SK-N-SH treated with all-trans-retinoic acid at 6 μM for 48 hours (cell line): ENCODE measurements around the gene CEACAM16.

Source experiments
- ARNTL ChIP-seq: fragments of 450-650 bp; formaldehyde crosslinking; IDR thresholded peaks from 2 replicates; pipeline ENCODE4 v1.5.0; 2020; ENCODE audit warnings: low read depth, mild to moderate bottlenecking, moderate library complexity, borderline replicate concordance
- ISL1 ChIP-seq: fragments of 250-450 bp; sonication (Bioruptor Pico); IDR thresholded peaks from 2 replicates; pipeline ENCODE4 v2.1.2; 2022; ENCODE audit warnings: mild to moderate bottlenecking, moderate library complexity
- RARB ChIP-seq: fragments of 250-450 bp; sonication (Bioruptor Pico); IDR thresholded peaks from 2 replicates; pipeline ENCODE4 v1.8.0; 2021; ENCODE audit warnings: mild to moderate bottlenecking, moderate library complexity
- ZC3H10 ChIP-seq: fragments of 250-450 bp; sonication (Bioruptor Pico); IDR thresholded peaks from 2 replicates; pipeline ENCODE4 v1.5.1; 2021; ENCODE audit warnings: mild to moderate bottlenecking, moderate library complexity
- ZFP3 ChIP-seq: fragments of 250-450 bp; sonication (Bioruptor Pico); IDR thresholded peaks from 2 replicates; pipeline ENCODE4 v1.5.0; 2020; ENCODE audit warnings: mild to moderate bottlenecking, moderate library complexity
- ZNF70 ChIP-seq: fragments of 450-650 bp; formaldehyde crosslinking; IDR thresholded peaks from 2 replicates; pipeline ENCODE4 v1.5.0; 2020; ENCODE audit warnings: mild to moderate bottlenecking, moderate library complexity
- ZNF8 ChIP-seq: fragments of 450-650 bp; formaldehyde crosslinking; IDR thresholded peaks from 2 replicates; pipeline ENCODE4 v1.5.0; 2020; ENCODE audit warnings: mild to moderate bottlenecking, moderate library complexity
- TF ChIP-seq, protein P1 (sequence below): fragments of 250-450 bp; sonication (Bioruptor Pico); IDR thresholded peaks from 2 replicates; pipeline ENCODE4 v1.5.0; 2020; ENCODE audit warnings: mild to moderate bottlenecking, moderate library complexity
- TF ChIP-seq, protein P2 (sequence below): fragments of 250-450 bp; sonication (Bioruptor Pico); IDR thresholded peaks from 2 replicates; pipeline ENCODE4 v1.5.1; 2020; ENCODE audit warnings: low read depth, mild to moderate bottlenecking, moderate library complexity
- TF ChIP-seq, protein P3 (sequence below): fragments of 250-450 bp; sonication (Bioruptor Pico); IDR thresholded peaks from 2 replicates; pipeline ENCODE4 v1.8.0; 2020; ENCODE audit warnings: mild to moderate bottlenecking, moderate library complexity, borderline replicate concordance
- TF ChIP-seq, protein P4 (sequence below): fragments of 250-450 bp; sonication (Bioruptor Pico); IDR thresholded peaks from 2 replicates; pipeline ENCODE4 v1.8.0; 2021; ENCODE audit warnings: low read depth, mild to moderate bottlenecking, moderate library complexity, borderline replicate concordance

DNA sequence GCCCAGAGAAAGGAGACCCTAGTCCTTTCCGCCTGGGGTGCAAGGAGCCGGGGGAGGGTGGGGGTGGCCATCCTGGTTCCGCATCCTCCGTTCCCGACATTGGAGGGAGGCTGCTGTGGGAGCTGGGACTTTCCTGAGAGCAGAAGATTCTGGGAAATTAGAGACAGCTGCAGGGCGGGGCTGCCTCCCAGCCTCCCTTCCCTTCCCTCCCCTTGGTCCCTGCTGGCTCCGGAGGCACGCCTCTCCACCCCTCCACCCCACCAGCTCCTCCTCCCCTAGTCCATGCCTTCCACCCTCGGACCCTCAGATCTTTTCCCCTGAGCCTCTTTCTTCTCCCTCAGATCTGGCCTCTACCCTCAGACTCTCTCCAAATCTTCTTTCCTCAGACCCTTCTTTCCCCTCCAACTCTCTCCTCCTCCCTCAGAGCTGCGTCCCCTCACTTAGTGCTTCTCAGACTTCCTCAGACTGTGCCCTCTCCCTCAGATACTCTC is 46.4 kb downstream of the CEACAM16 start:
- TF ChIP-seq RARB (CRISPR knock-in tag) (no peak), ISL1 (CRISPR knock-in tag) (no peak), ZNF8 (CRISPR knock-in tag) (no peak), ZFP3 (no peak), ARNTL (CRISPR knock-in tag) (no peak), ZC3H10 (CRISPR knock-in tag) (no peak), ZNF70 (no peak)
- TF ChIP-seq, protein P1, sequence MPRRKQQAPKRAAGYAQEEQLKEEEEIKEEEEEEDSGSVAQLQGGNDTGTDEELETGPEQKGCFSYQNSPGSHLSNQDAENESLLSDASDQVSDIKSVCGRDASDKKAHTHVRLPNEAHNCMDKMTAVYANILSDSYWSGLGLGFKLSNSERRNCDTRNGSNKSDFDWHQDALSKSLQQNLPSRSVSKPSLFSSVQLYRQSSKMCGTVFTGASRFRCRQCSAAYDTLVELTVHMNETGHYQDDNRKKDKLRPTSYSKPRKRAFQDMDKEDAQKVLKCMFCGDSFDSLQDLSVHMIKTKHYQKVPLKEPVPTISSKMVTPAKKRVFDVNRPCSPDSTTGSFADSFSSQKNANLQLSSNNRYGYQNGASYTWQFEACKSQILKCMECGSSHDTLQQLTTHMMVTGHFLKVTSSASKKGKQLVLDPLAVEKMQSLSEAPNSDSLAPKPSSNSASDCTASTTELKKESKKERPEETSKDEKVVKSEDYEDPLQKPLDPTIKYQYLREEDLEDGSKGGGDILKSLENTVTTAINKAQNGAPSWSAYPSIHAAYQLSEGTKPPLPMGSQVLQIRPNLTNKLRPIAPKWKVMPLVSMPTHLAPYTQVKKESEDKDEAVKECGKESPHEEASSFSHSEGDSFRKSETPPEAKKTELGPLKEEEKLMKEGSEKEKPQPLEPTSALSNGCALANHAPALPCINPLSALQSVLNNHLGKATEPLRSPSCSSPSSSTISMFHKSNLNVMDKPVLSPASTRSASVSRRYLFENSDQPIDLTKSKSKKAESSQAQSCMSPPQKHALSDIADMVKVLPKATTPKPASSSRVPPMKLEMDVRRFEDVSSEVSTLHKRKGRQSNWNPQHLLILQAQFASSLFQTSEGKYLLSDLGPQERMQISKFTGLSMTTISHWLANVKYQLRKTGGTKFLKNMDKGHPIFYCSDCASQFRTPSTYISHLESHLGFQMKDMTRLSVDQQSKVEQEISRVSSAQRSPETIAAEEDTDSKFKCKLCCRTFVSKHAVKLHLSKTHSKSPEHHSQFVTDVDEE (CRISPR knock-in tag): no peak
- TF ChIP-seq, protein P2, sequence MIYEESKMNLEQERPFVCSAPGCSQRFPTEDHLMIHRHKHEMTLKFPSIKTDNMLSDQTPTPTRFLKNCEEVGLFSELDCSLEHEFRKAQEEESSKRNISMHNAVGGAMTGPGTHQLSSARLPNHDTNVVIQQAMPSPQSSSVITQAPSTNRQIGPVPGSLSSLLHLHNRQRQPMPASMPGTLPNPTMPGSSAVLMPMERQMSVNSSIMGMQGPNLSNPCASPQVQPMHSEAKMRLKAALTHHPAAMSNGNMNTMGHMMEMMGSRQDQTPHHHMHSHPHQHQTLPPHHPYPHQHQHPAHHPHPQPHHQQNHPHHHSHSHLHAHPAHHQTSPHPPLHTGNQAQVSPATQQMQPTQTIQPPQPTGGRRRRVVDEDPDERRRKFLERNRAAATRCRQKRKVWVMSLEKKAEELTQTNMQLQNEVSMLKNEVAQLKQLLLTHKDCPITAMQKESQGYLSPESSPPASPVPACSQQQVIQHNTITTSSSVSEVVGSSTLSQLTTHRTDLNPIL (CRISPR knock-in tag): no peak
- TF ChIP-seq, protein P3, sequence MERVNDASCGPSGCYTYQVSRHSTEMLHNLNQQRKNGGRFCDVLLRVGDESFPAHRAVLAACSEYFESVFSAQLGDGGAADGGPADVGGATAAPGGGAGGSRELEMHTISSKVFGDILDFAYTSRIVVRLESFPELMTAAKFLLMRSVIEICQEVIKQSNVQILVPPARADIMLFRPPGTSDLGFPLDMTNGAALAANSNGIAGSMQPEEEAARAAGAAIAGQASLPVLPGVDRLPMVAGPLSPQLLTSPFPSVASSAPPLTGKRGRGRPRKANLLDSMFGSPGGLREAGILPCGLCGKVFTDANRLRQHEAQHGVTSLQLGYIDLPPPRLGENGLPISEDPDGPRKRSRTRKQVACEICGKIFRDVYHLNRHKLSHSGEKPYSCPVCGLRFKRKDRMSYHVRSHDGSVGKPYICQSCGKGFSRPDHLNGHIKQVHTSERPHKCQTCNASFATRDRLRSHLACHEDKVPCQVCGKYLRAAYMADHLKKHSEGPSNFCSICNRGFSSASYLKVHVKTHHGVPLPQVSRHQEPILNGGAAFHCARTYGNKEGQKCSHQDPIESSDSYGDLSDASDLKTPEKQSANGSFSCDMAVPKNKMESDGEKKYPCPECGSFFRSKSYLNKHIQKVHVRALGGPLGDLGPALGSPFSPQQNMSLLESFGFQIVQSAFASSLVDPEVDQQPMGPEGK (CRISPR knock-in tag): no peak
- TF ChIP-seq, protein P4, sequence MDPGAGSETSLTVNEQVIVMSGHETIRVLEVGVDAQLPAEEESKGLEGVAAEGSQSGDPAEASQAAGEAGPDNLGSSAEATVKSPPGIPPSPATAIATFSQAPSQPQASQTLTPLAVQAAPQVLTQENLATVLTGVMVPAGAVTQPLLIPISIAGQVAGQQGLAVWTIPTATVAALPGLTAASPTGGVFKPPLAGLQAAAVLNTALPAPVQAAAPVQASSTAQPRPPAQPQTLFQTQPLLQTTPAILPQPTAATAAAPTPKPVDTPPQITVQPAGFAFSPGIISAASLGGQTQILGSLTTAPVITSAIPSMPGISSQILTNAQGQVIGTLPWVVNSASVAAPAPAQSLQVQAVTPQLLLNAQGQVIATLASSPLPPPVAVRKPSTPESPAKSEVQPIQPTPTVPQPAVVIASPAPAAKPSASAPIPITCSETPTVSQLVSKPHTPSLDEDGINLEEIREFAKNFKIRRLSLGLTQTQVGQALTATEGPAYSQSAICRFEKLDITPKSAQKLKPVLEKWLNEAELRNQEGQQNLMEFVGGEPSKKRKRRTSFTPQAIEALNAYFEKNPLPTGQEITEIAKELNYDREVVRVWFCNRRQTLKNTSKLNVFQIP (CRISPR knock-in tag): no peak
